HG02943 (cell line): ENCODE data around the gene GUCY2D.

ENCODE experiments used
- ATAC-seq: cut with Tn5 transposase; IDR thresholded peaks from one replicate; pipeline ENCODE4 v1.9.1; 2021; ENCODE audit warnings: mild to moderate bottlenecking, low read depth, moderate library complexity; ENCODE audit not compliant: unreplicated experiment

GUCY2D gene

GRCh38 chr17:7989781-7990655 is 12.4 kb upstream of the GUCY2D start:
- peak; percentile 60 for ATAC-seq

GRCh38 chr17:7992516-7992915 is 9.9 kb upstream of the GUCY2D start:
- no peak for ATAC-seq

- no peak for ATAC-seq
These were observed 9.5 kb upstream of the GUCY2D start for GRCh38 chr17:7992924-7993323.

- ATAC-seq: no peak
These were observed 8.3 kb upstream of the GUCY2D start for GRCh38 chr17:7993972-7994589.

- ATAC-seq: no peak
These were observed 6.7 kb upstream of the GUCY2D start for GRCh38 chr17:7995724-7996123.

- ATAC-seq: no peak
These were observed 5.2 kb upstream of the GUCY2D start for GRCh38 chr17:7997186-7997585.

GRCh38 chr17:8002721-8003593 is 542 bp downstream of the GUCY2D start:
- ATAC-seq: no peak

GRCh38 chr17:8003594-8004181 is 1.3 kb downstream of the GUCY2D start:
- no peak for ATAC-seq

- no peak for ATAC-seq
These were observed 2.5 kb downstream of the GUCY2D start for GRCh38 chr17:8004899-8005298.

GRCh38 chr17:8005357-8005756 is 2.9 kb downstream of the GUCY2D start:
- no peak for ATAC-seq

GRCh38 chr17:8005967-8006730 is 3.7 kb downstream of the GUCY2D start:
- no peak for ATAC-seq

GRCh38 chr17:8006836-8007680 is 4.6 kb downstream of the GUCY2D start:
- no peak for ATAC-seq

- no peak for ATAC-seq
These were observed 5.4 kb downstream of the GUCY2D start for GRCh38 chr17:8007836-8008235.

- ATAC-seq: no peak
These were observed 9.7 kb downstream of the GUCY2D start for GRCh38 chr17:8012045-8012580.

GRCh38 chr17:8012996-8013640 is 10.7 kb downstream of the GUCY2D start:
- no peak for ATAC-seq

GRCh38 chr17:8013731-8014557 is 11.5 kb downstream of the GUCY2D start:
- no peak for ATAC-seq

GRCh38 chr17:8014558-8014850 is 12.1 kb downstream of the GUCY2D start:
- ATAC-seq: no peak
